ENCODE results near the gene NCOA7. TPM values are rescaled to one million over a fixed set of nuclear protein-coding genes. Genes with fewer than 3 reads are reported as not detected.
A peak's percentile ranks its signal among the peaks of the same experiment; 100 is the strongest.

Gene NCOA7
- total and polyA plus RNA-seq, 5 experiments from 2014 or later: 9.4 to 48.0 (median 16.5) TPM

DNA sequence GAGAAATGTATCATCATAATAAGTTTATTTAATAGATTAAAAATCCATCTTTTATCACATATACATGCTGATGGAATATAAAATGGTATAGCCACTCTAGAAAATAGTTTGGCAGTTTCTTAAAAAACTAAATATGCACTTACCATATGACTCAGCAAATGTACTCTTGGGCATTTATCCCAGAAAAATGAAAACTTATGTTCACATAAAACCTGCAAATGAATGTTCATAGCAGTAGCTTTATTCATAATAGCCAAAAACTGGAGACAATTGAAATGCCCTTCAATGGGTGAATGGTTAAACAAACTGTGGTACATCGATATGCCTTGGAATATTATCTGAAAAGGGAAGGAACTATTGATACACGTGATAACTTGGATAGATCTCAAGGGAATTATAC, 6.4 kb upstream of the NCOA7 start:
- Mint-ChIP-seq H3K4me1 (peaks cover 4 to 23% (median 15%) of the 10 kb centered on the region in 4 donors), H3K27me3 (no peaks in the 10 kb centered on the region), H3K27ac (peak overlapping the region in 1 of 10 donors; percentile 8), H3K4me3 (no peak overlapping the region), H3K36me3 (peaks cover 0 to 8% (median 4%) of the 10 kb centered on the region in 3 donors), H3K9me3 (no peaks in the 10 kb centered on the region)
- POLR2A ChIA-PET: interaction anchor here (1.0 kb wide), 1 partner anchor 202 kb away, joined by 3 read pairs; the partner anchor contains the start of gene TRMT11
- ATAC-seq (no peak), DNase-seq (no peak)

DNA sequence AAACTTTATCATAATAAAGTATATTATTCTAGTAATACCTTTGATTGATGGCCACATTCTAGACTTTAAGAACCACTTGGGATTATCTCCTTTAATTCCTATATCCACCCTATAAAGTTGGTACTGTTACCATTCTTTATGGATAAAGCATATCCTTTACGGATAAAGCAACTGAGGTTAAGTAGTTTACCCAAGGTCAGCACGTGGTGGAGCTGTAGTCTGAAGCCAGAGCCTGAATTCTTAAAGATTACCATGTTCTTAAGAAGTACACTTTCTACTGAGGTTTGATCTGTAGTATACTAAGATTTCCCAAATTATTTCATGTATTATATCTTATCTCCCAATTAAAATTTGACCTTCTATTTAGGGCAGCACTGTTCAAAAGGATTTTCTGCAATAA, 3.0 kb upstream of the NCOA7 start:
- H3K27ac Mint-ChIP-seq: peak overlapping the region in 1 of 10 donors; percentile 40
- H3K4me1 Mint-ChIP-seq: peaks cover 15 to 39% (median 30%) of the 10 kb centered on the region in 4 donors
- ATAC-seq (no peak), DNase-seq (no peak)
- peak overlapping the region in 1 of 10 donors; percentile 27 for H3K4me3 Mint-ChIP-seq
- H3K27me3 Mint-ChIP-seq: no peaks in the 10 kb centered on the region
- POLR2A ChIA-PET: interaction anchor here (1.1 kb wide), 1 partner anchor 174 kb away, joined by 3 read pairs; no protein-coding TSS in a partner anchor
- H3K36me3 Mint-ChIP-seq: peaks cover 0 to 8% (median 4%) of the 10 kb centered on the region in 3 donors
- H3K9me3 Mint-ChIP-seq: no peaks in the 10 kb centered on the region

DNA sequence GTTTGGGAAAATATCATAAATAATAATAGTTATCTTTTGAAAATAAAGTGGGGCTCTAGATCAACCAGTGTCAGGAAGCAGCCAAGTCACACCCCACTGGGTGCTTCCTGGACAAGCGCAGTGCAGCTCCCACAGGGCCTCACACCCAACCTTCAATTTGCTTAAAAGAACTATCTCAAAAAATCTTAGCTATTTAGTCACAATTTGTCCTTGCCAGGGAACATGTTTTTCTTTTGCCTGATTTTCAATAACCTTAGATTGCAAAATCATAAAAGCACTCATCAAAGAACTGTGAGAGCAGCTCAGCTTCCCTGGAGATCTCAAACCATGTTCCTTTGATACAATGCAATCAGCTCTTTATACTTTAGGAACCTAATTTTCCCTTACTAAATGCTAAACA, 1.6 kb upstream of the NCOA7 start:
- DNase-seq (peak in 2 of 10 donors; percentile 9 to 16), ATAC-seq (no peak)
- POLR2A ChIA-PET: interaction anchor here (0.6 to 4.4 kb wide), 13 partner anchors 9 to 489 kb away, joined by 3 to 271 read pairs (median 8); partner anchors contain the start of genes HDDC2, HINT3 and TRMT11
- H3K36me3 Mint-ChIP-seq: peaks cover 0 to 8% (median 4%) of the 10 kb centered on the region in 3 donors
- peaks cover 15 to 48% (median 37%) of the 10 kb centered on the region in 4 donors for H3K4me1 Mint-ChIP-seq
- H3K27ac Mint-ChIP-seq: peak overlapping the region; percentile 96 to 99 (median 98)
- no peaks in the 10 kb centered on the region for H3K9me3 Mint-ChIP-seq
- peak overlapping the region; percentile 87 to 95 (median 92) for H3K4me3 Mint-ChIP-seq
- no peaks in the 10 kb centered on the region for H3K27me3 Mint-ChIP-seq

DNA sequence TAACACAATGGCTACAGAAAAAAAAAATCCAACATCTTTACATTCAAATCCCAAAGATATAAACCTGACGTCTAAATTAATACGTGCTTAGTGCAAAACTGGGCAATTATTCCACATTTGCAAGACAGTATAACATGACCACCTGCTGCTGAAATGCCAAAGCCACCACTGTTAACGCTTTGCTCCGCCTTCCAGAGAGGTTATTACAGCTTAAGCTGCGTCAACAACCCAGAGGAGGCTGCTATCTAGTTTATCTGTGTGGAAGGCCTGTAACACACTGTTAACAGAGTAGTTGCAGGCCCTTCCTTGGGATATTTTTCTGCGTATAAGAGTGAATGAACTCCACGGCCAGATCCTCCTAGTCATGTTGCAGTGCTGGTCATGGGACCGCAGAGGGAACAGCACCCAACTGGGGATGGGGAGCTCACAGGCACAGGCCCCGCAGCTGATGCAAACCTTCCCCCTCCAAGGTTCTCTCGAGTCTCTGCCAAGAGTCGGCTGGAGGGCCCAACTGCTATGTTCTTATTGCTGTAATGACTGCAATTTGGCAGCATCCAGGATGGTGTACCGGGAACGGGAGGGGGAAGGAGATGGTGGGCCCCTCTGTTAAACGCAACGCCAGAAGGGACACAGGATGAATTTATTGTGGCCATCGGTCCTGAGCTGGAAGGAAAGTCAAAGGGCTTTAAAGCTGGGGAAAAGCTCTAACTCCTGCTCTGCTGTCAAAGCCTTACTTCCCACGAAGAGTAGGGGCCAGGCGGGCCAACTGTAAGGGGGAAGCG, 993 bp upstream of the NCOA7 start:
- POLR2A ChIA-PET: interaction anchor here (0.6 to 4.4 kb wide), 24 partner anchors 8 to 1552 kb away, joined by 3 to 271 read pairs (median 5); partner anchors contain the start of genes HDDC2, HINT3, RNF146 and TRMT11
- ATAC-seq (peak; percentile 16 to 45), DNase-seq (peak; percentile 23 to 70 (median 48))
- no peaks in the 10 kb centered on the region for H3K27me3 Mint-ChIP-seq
- no peaks in the 10 kb centered on the region for H3K9me3 Mint-ChIP-seq
- H3K4me1 Mint-ChIP-seq: peaks cover 15 to 52% (median 37%) of the 10 kb centered on the region in 4 donors
- H3K27ac Mint-ChIP-seq: peak overlapping the region; percentile 96 to 99 (median 98)
- H3K4me3 Mint-ChIP-seq: peak overlapping the region; percentile 87 to 95 (median 92)
- H3K36me3 Mint-ChIP-seq: peaks cover 0 to 8% (median 4%) of the 10 kb centered on the region in 3 donors

DNA sequence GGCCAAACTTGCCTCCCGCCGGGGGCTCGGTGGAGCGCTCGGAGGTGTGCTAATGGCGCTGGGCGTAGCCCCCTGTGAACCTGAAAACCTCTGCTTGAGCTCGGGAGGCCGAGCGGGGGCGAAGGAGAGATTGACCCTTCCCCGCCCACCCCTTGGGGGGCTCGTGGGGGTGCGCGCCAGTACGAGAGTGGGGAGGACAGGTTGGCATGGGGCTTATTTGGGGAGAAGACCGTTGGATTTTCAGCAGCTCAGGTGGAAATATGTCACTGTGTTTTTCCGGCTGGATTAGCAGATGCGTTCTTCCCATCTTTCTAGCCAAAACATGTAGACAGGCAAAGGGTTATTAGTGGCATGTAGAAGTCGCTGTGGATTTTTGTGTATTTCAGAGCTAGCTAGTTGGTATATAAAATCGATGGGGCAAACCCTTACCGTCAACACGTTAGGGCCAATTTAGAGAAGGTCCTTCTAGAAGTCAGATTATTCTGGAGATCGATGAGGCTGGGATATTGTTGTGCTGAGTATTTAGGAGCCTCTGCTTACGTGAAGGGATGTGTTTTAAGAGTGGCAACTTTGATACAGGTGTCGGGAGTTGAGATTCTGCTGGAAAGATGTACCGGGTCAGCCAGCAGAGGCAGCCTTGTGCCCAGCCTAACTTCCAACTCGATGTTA, 525 bp downstream of the NCOA7 start:
- POLR2A ChIA-PET: interaction anchor here (0.6 to 4.4 kb wide), 26 partner anchors 10 to 1475 kb away, joined by 3 to 271 read pairs (median 4); partner anchors contain the start of genes HDDC2, HINT3, RNF146 and TRMT11
- H3K9me3 Mint-ChIP-seq: no peaks in the 10 kb centered on the region
- DNase-seq: peak in 9 of 10 donors; percentile 15 to 69 (median 47)
- peak overlapping the region; percentile 76 to 97 (median 93) for H3K4me3 Mint-ChIP-seq
- H3K4me1 Mint-ChIP-seq: peaks cover 19 to 57% (median 44%) of the 10 kb centered on the region in 4 donors
- no peaks in the 10 kb centered on the region for H3K27me3 Mint-ChIP-seq
- peaks cover 0 to 10% (median 4%) of the 10 kb centered on the region in 3 donors for H3K36me3 Mint-ChIP-seq
- ATAC-seq: peak; percentile 45 to 53
- H3K27ac Mint-ChIP-seq: peak overlapping the region; percentile 63 to 97 (median 90)

DNA sequence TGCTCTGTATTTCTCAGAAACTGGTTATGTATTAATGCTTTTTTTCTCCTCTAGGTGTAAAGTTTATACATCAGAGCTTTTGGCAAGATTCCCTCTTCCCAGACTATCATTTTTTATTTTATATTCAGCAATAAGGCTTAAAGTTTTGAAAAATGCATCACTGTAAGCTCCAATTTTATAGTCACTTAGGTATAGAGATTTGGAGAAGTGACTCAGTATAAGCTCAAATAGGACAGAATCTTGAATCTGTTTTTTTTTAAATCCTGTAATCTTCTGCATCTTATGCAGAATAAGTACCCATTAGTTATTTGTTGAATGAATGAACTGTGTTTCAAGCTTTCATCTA, 1.0 kb downstream of the NCOA7 start:
- DNase-seq (no peak), ATAC-seq (no peak)
- H3K36me3 Mint-ChIP-seq: peaks cover 0 to 8% (median 5%) of the 10 kb centered on the region in 3 donors
- H3K27ac Mint-ChIP-seq: peak overlapping the region; percentile 63 to 97 (median 90)
- H3K4me3 Mint-ChIP-seq: peak overlapping the region; percentile 76 to 97 (median 93)
- peaks cover 19 to 57% (median 44%) of the 10 kb centered on the region in 4 donors for H3K4me1 Mint-ChIP-seq
- H3K27me3 Mint-ChIP-seq: no peaks in the 10 kb centered on the region
- H3K9me3 Mint-ChIP-seq: no peaks in the 10 kb centered on the region
- POLR2A ChIA-PET: interaction anchor here (1.1 to 4.4 kb wide), 6 partner anchors 9 to 166 kb away, joined by 3 to 271 read pairs (median 16); partner anchors contain the start of gene HINT3

DNA sequence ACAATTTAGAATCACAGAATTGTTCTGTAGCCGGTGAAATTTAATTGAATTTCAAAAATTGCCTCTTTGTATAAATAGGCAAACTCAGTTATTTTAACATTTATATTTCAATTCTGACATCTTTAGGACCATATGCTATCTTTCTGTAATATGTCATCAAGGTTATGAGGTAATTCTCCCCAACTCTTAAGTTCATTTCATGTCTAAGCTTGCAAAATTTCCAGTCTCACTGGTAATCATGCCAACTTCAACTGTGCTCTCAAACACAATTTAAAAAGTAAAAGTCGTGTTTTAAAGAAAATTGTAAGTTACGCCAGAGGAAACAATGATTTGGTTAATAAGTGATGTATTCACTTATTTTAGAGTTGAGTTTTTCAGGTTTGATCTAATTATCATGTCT, 1.4 kb downstream of the NCOA7 start:
- no peak for DNase-seq
- ATAC-seq: no peak
- H3K9me3 Mint-ChIP-seq: no peaks in the 10 kb centered on the region
- peak overlapping the region in 4 of 10 donors; percentile 88 to 97 (median 94) for H3K27ac Mint-ChIP-seq
- peak overlapping the region in 3 of 10 donors; percentile 42 to 94 (median 92) for H3K4me3 Mint-ChIP-seq
- H3K27me3 Mint-ChIP-seq: no peaks in the 10 kb centered on the region
- peaks cover 0 to 7% (median 4%) of the 10 kb centered on the region in 3 donors for H3K36me3 Mint-ChIP-seq
- H3K4me1 Mint-ChIP-seq: peaks cover 18 to 60% (median 44%) of the 10 kb centered on the region in 4 donors
- POLR2A ChIA-PET: interaction anchor here (1.6 to 4.4 kb wide), 4 partner anchors 9 to 165 kb away, joined by 4 to 271 read pairs (median 44); partner anchors contain the start of gene HINT3

DNA sequence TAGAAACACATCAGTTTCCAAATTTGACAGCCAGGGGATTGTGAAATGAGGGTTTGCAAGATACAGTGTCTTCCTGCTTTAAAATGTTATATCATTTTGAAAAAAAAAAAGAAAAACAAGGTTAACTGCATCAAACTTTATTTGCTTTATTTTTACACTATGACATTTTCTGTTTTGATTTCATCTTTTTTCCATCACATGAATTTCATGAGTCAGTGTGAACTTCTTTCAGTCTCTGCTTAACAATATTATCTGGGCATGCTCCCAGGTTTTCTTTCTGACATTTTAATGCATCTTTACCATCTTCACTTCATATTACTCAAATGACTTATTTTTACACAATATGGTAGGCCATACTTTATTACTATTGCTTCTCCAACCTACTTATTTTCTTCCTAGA, 1.9 kb downstream of the NCOA7 start:
- H3K27ac Mint-ChIP-seq: peak overlapping the region in 4 of 10 donors; percentile 37 to 88 (median 57)
- H3K9me3 Mint-ChIP-seq: no peaks in the 10 kb centered on the region
- peaks cover 0 to 7% (median 6%) of the 10 kb centered on the region in 3 donors for H3K36me3 Mint-ChIP-seq
- peak overlapping the region in 4 of 10 donors; percentile 34 to 56 (median 43) for H3K4me3 Mint-ChIP-seq
- no peaks in the 10 kb centered on the region for H3K27me3 Mint-ChIP-seq
- ATAC-seq: no peak
- peaks cover 19 to 64% (median 46%) of the 10 kb centered on the region in 4 donors for H3K4me1 Mint-ChIP-seq
- POLR2A ChIA-PET: no interaction called here
- DNase-seq: no peak

DNA sequence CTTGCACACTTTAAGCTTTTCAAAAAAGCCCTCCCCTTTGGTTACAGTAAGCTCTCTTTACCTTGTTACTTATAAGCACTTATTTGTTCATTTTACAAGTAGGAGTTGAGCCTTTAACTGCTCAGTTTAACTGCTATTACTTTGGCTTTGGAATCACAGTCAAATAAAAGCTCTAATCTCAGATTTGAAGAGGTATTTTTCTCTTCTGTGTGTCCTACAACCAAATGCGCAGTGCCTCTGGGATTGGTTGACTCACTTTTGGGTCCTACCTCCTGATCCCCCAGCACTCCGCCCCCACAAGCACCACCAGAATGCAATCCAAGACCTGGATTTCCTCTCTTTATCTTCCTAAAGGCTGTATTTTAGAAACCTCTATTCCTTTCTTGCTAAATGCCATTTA, 2.5 kb downstream of the NCOA7 start:
- Mint-ChIP-seq H3K27me3 (no peaks in the 10 kb centered on the region), H3K4me1 (peaks cover 19 to 65% (median 45%) of the 10 kb centered on the region in 4 donors), H3K27ac (peak overlapping the region in 3 of 10 donors; percentile 20 to 62 (median 48)), H3K4me3 (peak overlapping the region in 1 of 10 donors; percentile 34), H3K9me3 (no peaks in the 10 kb centered on the region), H3K36me3 (peaks cover 0 to 8% (median 6%) of the 10 kb centered on the region in 3 donors)
- DNase-seq (no peak), ATAC-seq (no peak)
- POLR2A ChIA-PET: interaction anchor here (0.7 to 0.9 kb wide), 2 partner anchors 8 to 9 kb away, joined by 3 read pairs; no protein-coding TSS in a partner anchor

DNA sequence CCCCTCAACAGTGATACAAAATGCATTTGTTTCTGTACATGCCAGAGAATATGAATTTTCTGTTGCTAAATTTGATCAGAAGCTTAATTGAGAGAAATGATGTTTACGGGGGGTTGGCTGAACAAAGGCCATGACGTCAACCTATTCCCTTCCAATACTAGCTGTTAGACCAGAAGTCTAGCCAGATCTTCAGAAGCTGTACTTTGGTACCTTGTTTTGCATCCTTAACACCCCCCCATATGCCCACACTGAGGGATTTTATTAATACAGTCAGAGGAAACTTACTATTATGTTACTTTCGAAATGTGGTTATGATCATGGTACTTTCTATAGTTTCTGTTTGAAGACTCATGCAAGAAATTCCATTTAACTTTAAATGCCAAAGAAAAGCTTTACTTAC, 3.1 kb downstream of the NCOA7 start:
- DNase-seq (no peak), ATAC-seq (no peak)
- Mint-ChIP-seq H3K36me3 (peaks cover 0 to 10% (median 6%) of the 10 kb centered on the region in 3 donors), H3K4me3 (peak overlapping the region in 3 of 10 donors; percentile 33 to 52 (median 34)), H3K9me3 (no peaks in the 10 kb centered on the region), H3K27ac (peak overlapping the region in 3 of 10 donors; percentile 20 to 62 (median 48)), H3K27me3 (no peaks in the 10 kb centered on the region), H3K4me1 (peaks cover 21 to 66% (median 44%) of the 10 kb centered on the region in 4 donors)
- POLR2A ChIA-PET: interaction anchor here (0.9 kb wide), 1 partner anchor 8 kb away, joined by 3 read pairs; no protein-coding TSS in a partner anchor

DNA sequence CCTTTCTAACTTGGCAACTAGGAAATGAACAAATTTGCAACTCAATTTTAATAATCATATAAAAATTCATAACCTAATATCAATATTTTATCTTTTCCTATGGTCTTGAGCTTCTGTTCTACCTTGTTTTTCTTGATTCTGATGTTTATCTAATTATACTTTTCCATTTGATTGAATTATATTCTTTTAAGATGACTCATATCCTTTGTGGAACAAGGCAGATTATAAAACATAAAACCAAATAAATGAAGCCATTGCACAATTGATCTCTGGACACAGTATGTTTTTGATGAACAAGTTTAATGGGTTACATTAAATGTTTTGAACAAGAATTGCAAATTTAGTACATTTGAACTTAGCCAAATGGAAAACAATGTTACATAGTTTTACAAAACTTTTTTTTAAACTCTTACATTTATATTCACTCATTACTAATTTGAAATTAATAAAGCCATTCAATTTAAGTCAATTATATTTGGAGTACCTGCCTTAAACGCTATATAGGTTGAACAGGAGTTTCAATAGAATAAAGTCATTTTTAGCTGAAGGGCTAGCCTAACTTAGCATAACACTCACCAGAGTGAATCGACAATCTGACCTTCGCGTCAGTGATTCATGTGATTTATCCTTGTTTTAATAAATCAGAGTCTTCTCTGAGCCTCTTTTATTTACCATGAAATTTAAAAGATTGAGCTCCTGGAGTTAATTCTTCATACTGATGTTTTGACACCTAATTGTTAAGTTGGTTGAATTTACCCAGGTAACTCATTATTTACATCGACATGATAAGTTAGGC, 3.8 kb downstream of the NCOA7 start:
- ATAC-seq (no peak), DNase-seq (no peak)
- H3K27me3 Mint-ChIP-seq: no peaks in the 10 kb centered on the region
- peaks cover 22 to 64% (median 42%) of the 10 kb centered on the region in 4 donors for H3K4me1 Mint-ChIP-seq
- POLR2A ChIA-PET: interaction anchor here (0.9 kb wide), 1 partner anchor 8 kb away, joined by 3 read pairs; no protein-coding TSS in a partner anchor
- no peak overlapping the region for H3K4me3 Mint-ChIP-seq
- H3K9me3 Mint-ChIP-seq: no peaks in the 10 kb centered on the region
- H3K27ac Mint-ChIP-seq: peak overlapping the region in 1 of 10 donors; percentile 62
- peaks cover 0 to 17% (median 10%) of the 10 kb centered on the region in 3 donors for H3K36me3 Mint-ChIP-seq
